ENCODE results near the gene GTF3C6.

GTF3C6 gene

GRCh38 chr6:110951008-110951407, 7.5 kb upstream of the GTF3C6 start:
- no peak for ATAC-seq
- TF ChIP-seq ZFP3 (CRISPR knock-in tag; IDR thresholded peaks at IDR 0.05) (no peak), PATZ1 (CRISPR knock-in tag; IDR thresholded peaks at IDR 0.05; ENCODE audit: borderline replicate concordance) (no peak), PPARA (CRISPR knock-in tag; IDR thresholded peaks at IDR 0.05; ENCODE audit: borderline replicate concordance) (no peak), ZNF565 (CRISPR knock-in tag; conservative IDR thresholded peaks at IDR 0.05; ENCODE audit: low read depth) (no peak), ZNF8 (CRISPR knock-in tag; IDR thresholded peaks at IDR 0.05) (no peak), ARNTL (CRISPR knock-in tag; IDR thresholded peaks at IDR 0.05; ENCODE audit: borderline replicate concordance, low read depth) (no peak), ZNF70 (CRISPR knock-in tag; IDR thresholded peaks at IDR 0.05) (no peak), RARB (CRISPR knock-in tag; IDR thresholded peaks at IDR 0.05) (no peak), TCF4 (CRISPR knock-in tag; IDR thresholded peaks at IDR 0.05; ENCODE audit: borderline replicate concordance) (no peak), ZFP30 (CRISPR knock-in tag; IDR thresholded peaks at IDR 0.05) (no peak), SNAI2 (CRISPR knock-in tag; IDR thresholded peaks at IDR 0.05) (no peak)

GRCh38 chr6:110951986-110952794, 6.3 kb upstream of the GTF3C6 start:
- TF ChIP-seq CSRNP3 (CRISPR knock-in tag; IDR thresholded peaks at IDR 0.05): no peak
- no peak for TF ChIP-seq ZNF70 (CRISPR knock-in tag; IDR thresholded peaks at IDR 0.05)
- no peak for TF ChIP-seq TSHZ2 (CRISPR knock-in tag; IDR thresholded peaks at IDR 0.05)
- TF ChIP-seq ZFP3 (CRISPR knock-in tag; IDR thresholded peaks at IDR 0.05): no peak
- TF ChIP-seq RARB (CRISPR knock-in tag; IDR thresholded peaks at IDR 0.05): no peak
- TF ChIP-seq ISL1 (CRISPR knock-in tag; IDR thresholded peaks at IDR 0.05): no peak
- TF ChIP-seq ZFP30 (CRISPR knock-in tag; IDR thresholded peaks at IDR 0.05): no peak
- no peak for TF ChIP-seq GLIS3 (CRISPR knock-in tag; IDR thresholded peaks at IDR 0.05)
- TF ChIP-seq CREB5 (CRISPR knock-in tag; IDR thresholded peaks at IDR 0.05; ENCODE audit: low read depth): no peak
- TF ChIP-seq POU6F1 (CRISPR knock-in tag; IDR thresholded peaks at IDR 0.05; ENCODE audit: borderline replicate concordance, low read depth): no peak
- peak; percentile 66 for ATAC-seq

GRCh38 chr6:110953633-110954303, 4.7 kb upstream of the GTF3C6 start:
- no peak for ATAC-seq
- no peak for TF ChIP-seq ZFP30 (CRISPR knock-in tag; IDR thresholded peaks at IDR 0.05)
- no peak for TF ChIP-seq TOX (CRISPR knock-in tag; IDR thresholded peaks at IDR 0.05; ENCODE audit: borderline replicate concordance)
- no peak for TF ChIP-seq SNAI2 (CRISPR knock-in tag; IDR thresholded peaks at IDR 0.05)
- TF ChIP-seq RARB (CRISPR knock-in tag; IDR thresholded peaks at IDR 0.05): no peak
